ENCODE measurements around the gene SOD3.

The SOD3 gene

GRCh38 chr4:24794916-24795665 lies at the start of gene SOD3:
TSS of gene SOD3 (plus strand) at chr4:24795573. CDS start at chr4:24799522, 3,949 bp downstream.
- no peak for DNase-seq

- DNase-seq: no peak
Observed at GRCh38 chr4:24747234-24747975, 48.0 kb upstream of the SOD3 start.

- DNase-seq: no peak
Observed at GRCh38 chr4:24748023-24748422, 47.4 kb upstream of the SOD3 start.

GRCh38 chr4:24748758-24749350 lies 46.5 kb upstream of the SOD3 start:
- DNase-seq: no peak

DNA sequence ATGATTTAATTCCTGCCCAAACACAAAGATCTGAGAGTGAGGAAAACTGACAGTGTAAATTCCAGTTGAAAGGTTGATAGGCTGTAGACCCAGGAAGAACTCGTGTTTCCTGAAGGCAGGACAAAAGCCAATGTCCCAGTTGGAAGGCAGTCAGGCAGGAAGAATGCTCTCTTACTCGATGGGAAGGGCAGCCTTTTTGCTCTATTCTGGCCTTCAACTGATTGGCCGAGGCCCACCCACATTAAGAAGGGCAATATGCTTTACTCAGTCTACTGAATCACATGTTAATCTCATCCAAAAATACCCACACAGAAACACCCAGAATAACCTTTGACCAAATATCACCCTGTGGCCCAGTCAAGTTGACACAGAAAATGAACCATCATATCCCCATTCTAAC lies 45.3 kb upstream of the SOD3 start:
- no peak for DNase-seq

DNA sequence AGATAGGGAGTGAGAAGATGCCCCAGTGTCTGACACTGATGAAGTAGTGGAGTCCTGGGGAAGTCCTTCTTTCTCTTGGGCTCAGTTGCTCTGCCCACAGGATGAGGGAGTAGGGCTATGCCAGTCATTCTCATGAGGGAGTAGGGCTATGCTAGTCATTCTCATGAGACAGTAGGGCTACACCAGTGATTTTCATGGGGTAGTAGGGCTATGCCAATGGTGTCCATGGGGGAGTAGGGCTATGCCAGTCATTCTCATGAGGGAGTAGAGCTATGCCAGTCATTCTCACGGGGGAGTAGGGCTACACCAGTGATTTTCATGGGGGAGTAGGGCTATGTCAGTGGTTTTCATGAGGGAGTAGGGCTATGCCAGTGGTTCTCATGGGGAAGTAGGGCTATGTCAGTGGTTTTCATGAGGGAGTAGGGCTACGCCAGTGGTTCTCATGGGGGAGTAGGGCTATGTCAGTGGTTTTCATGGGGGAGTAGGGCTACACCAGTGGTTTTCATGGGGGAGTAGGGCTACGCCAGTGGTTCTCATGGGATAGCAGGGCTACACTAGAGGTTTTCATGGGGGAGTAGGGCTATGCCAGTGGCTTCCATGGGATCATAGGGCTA lies 43.3 kb upstream of the SOD3 start:
- no peak for DNase-seq

GRCh38 chr4:24753519-24753918 lies 41.9 kb upstream of the SOD3 start:
- DNase-seq: no peak

DNA sequence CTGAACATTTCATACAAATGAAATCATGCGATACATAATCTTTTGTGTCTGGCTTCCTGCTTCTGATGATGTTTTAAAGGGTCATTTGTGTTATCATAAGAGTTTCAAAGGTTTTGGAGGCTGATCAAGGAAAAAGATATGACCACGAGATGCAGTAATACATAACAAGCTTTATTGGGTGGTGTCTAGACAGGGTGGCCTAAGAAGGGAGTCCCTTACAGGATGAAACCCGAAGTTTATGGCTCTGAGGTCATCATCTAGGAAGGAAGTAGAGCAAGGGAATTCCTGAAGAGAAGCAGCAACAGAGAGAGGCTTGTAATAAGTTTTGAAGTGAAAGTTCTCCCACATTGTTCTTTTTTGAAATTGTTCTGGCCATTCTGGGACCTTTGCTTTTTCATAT lies 40.8 kb upstream of the SOD3 start:
- DNase-seq: no peak

- peak; percentile 16 to 27 for DNase-seq
Observed at GRCh38 chr4:24763631-24764297, 31.6 kb upstream of the SOD3 start.

GRCh38 chr4:24764345-24764744 lies 31.0 kb upstream of the SOD3 start:
- no peak for DNase-seq

DNA sequence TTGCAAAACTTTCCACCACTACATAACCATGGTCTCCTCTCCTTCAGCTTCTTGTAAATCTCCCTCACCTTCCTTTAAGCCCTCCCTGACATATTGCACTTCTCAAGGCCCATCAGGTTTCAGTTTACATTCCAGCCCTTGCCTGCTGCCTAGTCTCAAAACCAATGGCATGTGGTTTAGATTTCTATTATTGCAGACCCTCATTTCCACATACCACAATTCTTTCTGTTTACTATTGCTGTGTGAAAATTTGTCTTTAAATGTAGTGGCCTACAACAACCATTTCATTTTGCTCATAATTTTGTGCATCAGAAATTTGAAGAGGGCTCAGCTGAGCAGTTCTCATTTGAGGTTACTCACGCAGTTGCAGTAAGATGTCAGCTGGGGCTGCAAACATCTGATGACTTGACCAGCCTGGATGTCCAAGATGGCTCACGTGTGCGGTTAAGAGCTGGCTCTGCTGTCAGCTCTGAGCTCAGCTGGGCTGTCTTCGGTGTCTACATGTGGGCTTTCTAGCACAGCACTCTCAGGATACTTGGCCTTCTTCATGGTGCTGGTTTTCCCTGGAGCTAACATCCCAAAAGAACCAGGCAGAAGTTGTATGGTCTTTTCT lies 29.9 kb upstream of the SOD3 start:
- DNase-seq: no peak

DNA sequence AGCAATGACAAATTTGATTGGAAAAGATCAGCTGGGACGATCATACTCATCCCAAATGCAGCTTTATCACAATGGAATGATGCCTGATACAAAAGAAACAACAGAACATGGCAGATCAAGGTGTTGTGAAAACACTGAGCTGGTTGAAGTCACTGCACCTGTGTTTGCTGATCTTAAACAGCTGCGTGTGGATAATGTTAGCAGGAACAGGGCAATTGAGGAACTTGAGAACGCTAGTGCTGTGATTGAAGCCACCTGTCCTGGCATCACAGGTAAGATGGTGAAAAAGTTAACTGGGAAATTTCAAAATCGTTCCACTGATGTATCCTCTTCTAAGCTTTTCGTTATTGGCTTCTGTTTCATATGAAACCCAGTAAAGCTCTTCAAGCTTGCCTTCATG lies 27.4 kb upstream of the SOD3 start:
- DNase-seq: no peak

DNA sequence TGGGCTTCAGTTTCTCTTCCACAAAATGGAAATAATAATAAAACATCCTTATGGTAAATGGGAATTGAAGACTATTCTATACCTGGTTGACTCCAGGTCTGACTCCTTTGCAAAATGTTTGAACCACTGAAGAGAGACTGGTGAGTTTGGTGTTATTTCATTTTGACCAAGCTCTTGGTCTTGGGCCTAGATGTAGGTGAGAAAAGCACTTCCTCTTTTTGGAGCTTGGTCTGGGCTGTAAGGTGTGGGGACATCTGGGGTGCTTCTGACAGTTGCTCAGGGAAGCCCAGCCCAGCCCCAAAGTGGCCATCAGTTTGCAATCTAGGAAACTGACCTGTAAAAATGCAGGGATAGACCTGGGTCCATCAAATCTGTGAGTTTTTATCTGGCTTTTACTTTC lies 26.8 kb upstream of the SOD3 start:
- no peak for DNase-seq

- no peak for DNase-seq
Observed at GRCh38 chr4:24769571-24769970, 25.8 kb upstream of the SOD3 start.

- no peak for DNase-seq
Observed at GRCh38 chr4:24770032-24770584, 25.3 kb upstream of the SOD3 start.

DNA sequence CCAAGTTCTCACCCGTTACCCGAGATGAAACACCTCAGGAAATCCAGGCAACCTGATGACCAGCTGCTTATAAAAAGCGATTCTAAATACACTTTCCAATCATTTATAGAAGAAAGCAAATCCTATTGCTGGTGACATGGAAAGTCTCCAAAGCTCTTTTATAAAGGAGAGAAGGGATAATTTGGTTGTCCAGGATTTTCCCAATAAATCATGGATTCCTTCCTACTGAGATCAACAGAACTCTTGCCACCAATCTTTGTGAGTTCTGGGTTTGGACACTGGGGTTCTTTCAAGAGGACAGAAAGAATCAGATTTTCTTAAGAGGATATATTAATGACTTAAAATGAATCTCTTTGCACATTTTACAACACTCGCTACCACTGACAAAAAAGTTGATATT lies 24.7 kb upstream of the SOD3 start:
- no peak for DNase-seq

GRCh38 chr4:24771241-24771640 lies 24.1 kb upstream of the SOD3 start:
- peak in 1 of 2 experiments; percentile 13 for DNase-seq

- no peak for DNase-seq
Observed at GRCh38 chr4:24772061-24772705, 23.2 kb upstream of the SOD3 start.

DNA sequence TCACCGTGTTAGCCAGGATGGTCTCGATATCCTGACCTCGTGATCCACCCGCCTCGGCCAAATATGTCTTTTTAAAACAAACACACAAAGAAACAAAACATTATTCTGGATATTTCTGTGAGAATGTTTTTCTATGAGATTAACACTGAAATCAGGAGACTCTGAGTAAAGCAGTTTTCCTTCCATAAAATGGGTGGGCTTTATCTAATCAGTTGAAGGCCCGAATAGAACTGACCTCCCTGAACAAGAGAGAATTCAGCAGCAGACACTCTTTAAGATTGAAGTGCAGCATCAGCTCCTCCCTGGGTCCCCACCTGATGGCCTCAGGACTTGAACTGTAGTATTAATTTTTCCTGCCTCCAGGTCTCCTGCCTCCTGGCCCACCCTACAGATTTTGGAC lies 22.4 kb upstream of the SOD3 start:
- no peak for DNase-seq

GRCh38 chr4:24774452-24774851 lies 20.9 kb upstream of the SOD3 start:
- no peak for DNase-seq

GRCh38 chr4:24775032-24775605 lies 20.3 kb upstream of the SOD3 start:
- DNase-seq: no peak

Measured in NCI-H446 (cell line).